ENCODE measurements around the gene CFAP73. TPM values are rescaled to one million over a fixed set of nuclear protein-coding genes. Genes with fewer than 3 reads are reported as not detected.

CFAP73 gene
- polyA plus RNA-seq, 1 of the 3 experiments (the other 2 are of a cell fraction) = not detected

GRCh38 chr12:113143959-113144358 is 5.6 kb upstream of the CFAP73 start:
- Histone ChIP-seq H3K9me2 (no peaks in the 10 kb centered on the region), H3K4me3 (ENCODE audit: low read depth in 2 of 2, low read length in 1 of 2) (no peak overlapping the region), H4K20me1 (ENCODE audit: insufficient read depth) (no peaks in the 10 kb centered on the region), H3K9ac (no peak overlapping the region), H3K79me2 (ENCODE audit: insufficient read depth) (no peaks in the 10 kb centered on the region), H3K27me3 (ENCODE audit: insufficient read depth) (no peaks in the 10 kb centered on the region), H3K36me3 (replicated peaks in 1 of 2; ENCODE audit: control insufficient read depth in 1 of 2, insufficient read depth in 2 of 2, low read length in 1 of 2) (no peaks in the 10 kb centered on the region), H3K4me1 (ENCODE audit: control insufficient read depth in 1 of 2, insufficient read depth in 2 of 2, low read depth in 1 of 2, low read length in 1 of 2) (no peaks in the 10 kb centered on the region; a peak in 1 of 4 replicates), H3K9me3 (0 out of 2 replicates have a peak, but pooled peaks cover 5% of the 10 kb centered on the region), H3F3A (replicated peaks; ENCODE audit: insufficient read depth) (no peaks in the 10 kb centered on the region), H3K4me2 (no peak overlapping the region), H2AFZ (ENCODE audit: low read depth) (no peak overlapping the region), H3K27ac (ENCODE audit: low read depth in 2 of 2, low read length in 1 of 2) (no peak overlapping the region)
- TF ChIP-seq YY1 (IDR thresholded peaks at IDR 0.05; ENCODE audit: low read depth) (no peak), ZBTB33 (IDR thresholded peaks at IDR 0.05; ENCODE audit: borderline replicate concordance, low read depth) (no peak), USF2 (IDR thresholded peaks at IDR 0.05; ENCODE audit: borderline replicate concordance, low read depth, low read length) (no peak), RAD21 (IDR thresholded peaks at IDR 0.05; ENCODE audit: low read length) (no peak), NFIC (IDR thresholded peaks at IDR 0.05; ENCODE audit: borderline replicate concordance) (no peak), MAX (IDR thresholded peaks at IDR 0.05; ENCODE audit: low read depth) (no peak), FOXJ3 (CRISPR knock-in tag; IDR thresholded peaks at IDR 0.05) (no peak), TCF12 (IDR thresholded peaks at IDR 0.05) (no peak), EZH2phosphoT487 (IDR thresholded peaks at IDR 0.05; ENCODE audit: borderline replicate concordance, low read depth) (no peak), EP300 (IDR thresholded peaks at IDR 0.05; ENCODE audit: borderline replicate concordance in 1 of 2, low read depth in 1 of 2, low read length in 1 of 2) (no peak)
- CTCF ChIA-PET = interaction anchor here (1.3 kb wide), 1 partner anchor 95 kb away, joined by 5 read pairs; no protein-coding TSS in a partner anchor
- no peak for DNase-seq
- POLR2A ChIA-PET = no interaction called here
- 65% methylated on average over 8 of the region's 8 CpGs for WGBS (ENCODE audit: low lambda C conversion rate)

GRCh38 chr12:113144806-113145205 is 4.7 kb upstream of the CFAP73 start:
- WGBS (ENCODE audit: low lambda C conversion rate) = 68% methylated on average over 5 of the region's 5 CpGs
- Histone ChIP-seq H3K9me3 (0 out of 2 replicates have a peak, but pooled peaks cover 5% of the 10 kb centered on the region), H3F3A (replicated peaks; ENCODE audit: insufficient read depth) (no peaks in the 10 kb centered on the region), H4K20me1 (ENCODE audit: insufficient read depth) (no peaks in the 10 kb centered on the region), H3K9me2 (no peaks in the 10 kb centered on the region), H3K4me1 (ENCODE audit: control insufficient read depth in 1 of 2, insufficient read depth in 2 of 2, low read depth in 1 of 2, low read length in 1 of 2) (peaks cover 3 to 5% of the 10 kb centered on the region in 2 experiments; a peak in 2 of 4 replicates), H3K4me2 (no peak overlapping the region), H3K27me3 (ENCODE audit: insufficient read depth) (no peaks in the 10 kb centered on the region), H2AFZ (ENCODE audit: low read depth) (no peak overlapping the region), H3K9ac (no peak overlapping the region), H3K4me3 (ENCODE audit: low read depth in 2 of 2, low read length in 1 of 2) (no peak overlapping the region), H3K79me2 (ENCODE audit: insufficient read depth) (no peaks in the 10 kb centered on the region), H3K36me3 (replicated peaks in 1 of 2; ENCODE audit: control insufficient read depth in 1 of 2, insufficient read depth in 2 of 2, low read length in 1 of 2) (no peaks in the 10 kb centered on the region), H3K27ac (ENCODE audit: low read depth in 2 of 2, low read length in 1 of 2) (no peak overlapping the region)
- no peak for DNase-seq
- POLR2A ChIA-PET = no interaction called here
- CTCF ChIA-PET = interaction anchor here (0.8 to 1.3 kb wide), 3 partner anchors 9 to 96 kb away, joined by 3 to 5 read pairs (median 4); no protein-coding TSS in a partner anchor
- TF ChIP-seq RXRA (IDR thresholded peaks at IDR 0.05; ENCODE audit: borderline replicate concordance, low read depth) = no peak
- TF ChIP-seq POLR2AphosphoS5 (IDR thresholded peaks at IDR 0.05; ENCODE audit: low read depth, low read length) = no peak
- no peak for TF ChIP-seq PBX3 (IDR thresholded peaks at IDR 0.05)
- TF ChIP-seq RAD21 (IDR thresholded peaks at IDR 0.05; ENCODE audit: low read length) = no peak
- no peak for TF ChIP-seq GABPA (IDR thresholded peaks at IDR 0.05; ENCODE audit: low read depth)
- TF ChIP-seq YY1 (IDR thresholded peaks at IDR 0.05; ENCODE audit: low read depth) = no peak
- TF ChIP-seq EZH2phosphoT487 (IDR thresholded peaks at IDR 0.05; ENCODE audit: borderline replicate concordance, low read depth) = no peak
- no peak for TF ChIP-seq EP300 (IDR thresholded peaks at IDR 0.05; ENCODE audit: borderline replicate concordance in 1 of 2, low read depth in 1 of 2, low read length in 1 of 2)

Measured in SK-N-SH (cell line).